Keratinocyte (primary cell): ENCODE measurements around the gene ULK3. TPM values are rescaled to one million over a fixed set of nuclear protein-coding genes. Genes with fewer than 3 reads are reported as not detected.

Experiments
- DNase-seq: peaks from one replicate; pipeline ENCODE4 v3.0.0-alpha.2; 2011; ENCODE audit warnings: low read depth, missing footprints, low spot score
- FAIRE-seq: peaks from 2 replicates; lab custom pipeline; 2011; peaks lifted over from hg19 to GRCh38; lab: Jason Lieb, UNC
- H2AFZ ChIP-seq: 2 replicates; pipeline ENCODE4 v1.6.0; 2012; ENCODE audit warnings: low read length, control low read depth, inconsistent platforms; ENCODE audit not compliant: control insufficient read depth
- H3K27ac ChIP-seq: 2 replicates; pipeline ENCODE4 v1.5.1; 2011; ENCODE audit warnings: low read length; ENCODE audit not compliant: control insufficient read depth, insufficient read depth
- H3K27me3 ChIP-seq: 3 replicates; pipeline ENCODE4 v1.6.0; 2011; ENCODE audit warnings: low read length; ENCODE audit not compliant: control insufficient read depth, insufficient read depth; ENCODE audit errors: extremely low read depth
- H3K36me3 ChIP-seq, 2 experiments: 2 replicates in 1 of 2; 3 replicates in 1 of 2; pipeline ENCODE4 v1.5.1; 2011; ENCODE audit warnings: low read length in 2 of 2, mild to moderate bottlenecking in 1 of 2; ENCODE audit not compliant: control insufficient read depth in 2 of 2, insufficient read depth in 2 of 2; ENCODE audit errors: extremely low read depth in 1 of 2
- H3K4me1 ChIP-seq: 3 replicates; pipeline ENCODE4 v1.5.1; 2011; ENCODE audit warnings: low read length; ENCODE audit not compliant: control insufficient read depth, insufficient read depth; ENCODE audit errors: extremely low read depth
- H3K4me2 ChIP-seq: 3 replicates; pipeline ENCODE4 v1.6.0; 2011; ENCODE audit warnings: low read depth, low read length; ENCODE audit not compliant: control insufficient read depth, insufficient read depth; ENCODE audit errors: extremely low read depth
- H3K4me3 ChIP-seq, 3 experiments: fragments of 200-600 bp in 1 of 3; sonication (generic) in 1 of 3; 2 replicates in 2 of 3; 3 replicates in 1 of 3; pipeline ENCODE4 v1.5.1; 2011 to 2016; ENCODE audit warnings: low read length in 3 of 3, mild to moderate bottlenecking in 3 of 3, control low read depth in 2 of 3, inconsistent platforms in 1 of 3, low read depth in 1 of 3, mixed read lengths in 1 of 3, mixed run types in 1 of 3, moderate library complexity in 1 of 3; ENCODE audit not compliant: control insufficient read depth in 2 of 3, insufficient read depth in 2 of 3; ENCODE audit errors: extremely low read depth in 1 of 3
- H3K79me2 ChIP-seq: 2 replicates; pipeline ENCODE4 v1.6.0; 2012; ENCODE audit warnings: low read length; ENCODE audit not compliant: control insufficient read depth, insufficient read depth
- H3K9ac ChIP-seq: 3 replicates; pipeline ENCODE4 v1.6.0; 2011; ENCODE audit warnings: low read length; ENCODE audit not compliant: control insufficient read depth, insufficient read depth; ENCODE audit errors: extremely low read depth
- H3K9me1 ChIP-seq: 3 replicates; pipeline ENCODE4 v1.6.0; 2011; ENCODE audit warnings: low read length; ENCODE audit not compliant: control insufficient read depth, insufficient read depth; ENCODE audit errors: extremely low read depth
- H3K9me3 ChIP-seq: 2 replicates; pipeline ENCODE4 v1.5.1; 2012; ENCODE audit warnings: low read depth, low read length; ENCODE audit not compliant: control insufficient read depth
- H4K20me1 ChIP-seq: 3 replicates; pipeline ENCODE4 v1.6.0; 2011; ENCODE audit warnings: low read length; ENCODE audit not compliant: control insufficient read depth, insufficient read depth; ENCODE audit errors: extremely low read depth
- CTCF ChIP-seq, 3 experiments: IDR thresholded peaks in 1 of 3; conservative IDR thresholded peaks in 1 of 3; optimal IDR thresholded peaks in 1 of 3; 2 replicates in 2 of 3; 3 replicates in 1 of 3; pipeline versions ENCODE3 to v1.5.1; 2011; ENCODE audit warnings: low read length in 3 of 3, mild to moderate bottlenecking in 3 of 3, moderate library complexity in 2 of 3, control low read depth in 1 of 3, inconsistent platforms in 1 of 3; ENCODE audit not compliant: insufficient read depth in 2 of 3; ENCODE audit errors: extremely low read depth in 1 of 3
- EZH2 ChIP-seq: IDR thresholded peaks from one replicate; pipeline ENCODE4 v1.6.1; 2012; ENCODE audit warnings: inconsistent platforms, mild to moderate bottlenecking, low read length, moderate library complexity
- dilution Hi-C: fragments of 300-500 bp; cut with MboI; formaldehyde crosslinking; loops from one replicate; pipeline ENCODE4 v1.7.0; 2020; ENCODE audit warnings: low sequenced_read_pairs; ENCODE audit not compliant: extremely low pct_ligation_motif_present
- polyA plus RNA-seq, 5 experiments: library from polyadenylated mRNA; depleted of rRNA in 3 of 5; stranded (reverse) in 3 of 5; stranded (forward) in 1 of 5; unstranded in 1 of 5; fragments of >200 nt; gene quantifications; 1 replicate in 1 of 5; 2 replicates in 3 of 5; 3 replicates in 1 of 5; pipeline versions ENCODE4 v1.2.1 to v1.2.3, GENCODE V29; 2011 to 2012; ENCODE audit warnings: missing spikeins in 2 of 5, low read depth in 1 of 5, low replicate concordance in 1 of 5

Gene ULK3
- polyA plus RNA-seq, 1 donor (not counting 4 experiments of a cell fraction or from before 2014, with no cell fraction given), result 16.5 TPM

- Histone ChIP-seq H3K4me1 (peaks cover 39% of the 10 kb centered on the region), H3K4me3 (no peak overlapping the region)
- dilution Hi-C loops, result no loop called here
Observed at GRCh38 chr15:74794248-74794969, 48.5 kb downstream of the ULK3 start.

GRCh38 chr15:74793135-74794028, 49.6 kb downstream of the ULK3 start:
- Histone ChIP-seq H3K9me3 (no peaks in the 10 kb centered on the region), H3K9me1 (peaks cover 15% of the 10 kb centered on the region), H3K9ac (no peak overlapping the region), H3K4me1 (peaks cover 44% of the 10 kb centered on the region), H3K27me3 (no peaks in the 10 kb centered on the region), H4K20me1 (peaks cover 29% of the 10 kb centered on the region), H3K4me3 (no peak overlapping the region), H3K36me3 (peaks cover 0 to 11% of the 10 kb centered on the region in 2 experiments), H3K79me2 (peaks cover 79% of the 10 kb centered on the region), H2AFZ (no peak overlapping the region), H3K4me2 (no peak overlapping the region), H3K27ac (no peak overlapping the region)
- DNase-seq, result no peak
- TF ChIP-seq CTCF (optimal IDR thresholded peaks at IDR 0.05 in 1 of 3, IDR thresholded peaks at IDR 0.05 in 1 of 3, conservative IDR thresholded peaks at IDR 0.05 in 1 of 3; ENCODE audit: extremely low read depth in 1 of 3, insufficient read depth in 2 of 3, low read length in 3 of 3) (peak in 2 of 3 experiments; percentile 62), EZH2 (no peak)
- dilution Hi-C loops, result no loop called here
- no peak for FAIRE-seq

More at GRCh38 chr15:74794248-74794969, 48.5 kb downstream of the ULK3 start:
- DNase-seq, result no peak
- Histone ChIP-seq H3K9me1 (peaks cover 9% of the 10 kb centered on the region), H3K9me3 (no peaks in the 10 kb centered on the region), H3K27me3 (no peaks in the 10 kb centered on the region), H3K4me2 (no peak overlapping the region), H4K20me1 (peaks cover 23% of the 10 kb centered on the region), H3K36me3 (peaks cover 4 to 15% of the 10 kb centered on the region in 2 experiments), H3K79me2 (peaks cover 71% of the 10 kb centered on the region), H2AFZ (no peak overlapping the region), H3K27ac (peak overlapping the region; percentile 61), H3K9ac (peak overlapping the region; percentile 35)
- TF ChIP-seq EZH2, result no peak
- TF ChIP-seq CTCF (optimal IDR thresholded peaks at IDR 0.05 in 1 of 3, IDR thresholded peaks at IDR 0.05 in 1 of 3, conservative IDR thresholded peaks at IDR 0.05 in 1 of 3; ENCODE audit: extremely low read depth in 1 of 3, insufficient read depth in 2 of 3, low read length in 3 of 3), result no peak
- FAIRE-seq, result peak; percentile 84
